Stimulated activated CD4-positive, alpha-beta T cell treated with anti-CD3 and anti-CD28 coated beads, TNF-alpha, amount 100 ng/mL, for 24 hours (primary cell): ENCODE measurements around the gene ZSWIM9.
A peak's percentile ranks its signal among the peaks of the same experiment; 100 is the strongest.
"Not testable (repeated sequence)": the region's sequence is repeated elsewhere in the genome, so short reads cannot be mapped to it uniquely, and the experiment has no call there.

Experiments
- DNase-seq, 3 experiments: peaks; one replicate each; pipeline ENCODE4 v3.0.0-alpha.2; 2020; ENCODE audit warnings: low read depth in 3 of 3

The ZSWIM9 gene

GRCh38 chr19:48213959-48214358 is 43.5 kb downstream of the ZSWIM9 start:
- DNase-seq, result no peak

- DNase-seq, result no peak
These were observed 46.5 kb downstream of the ZSWIM9 start for GRCh38 chr19:48216933-48217332.

GRCh38 chr19:48218997-48219396 is 48.5 kb downstream of the ZSWIM9 start:
- no peak for DNase-seq

- not testable (repeated sequence) for DNase-seq
These were observed 50.3 kb downstream of the ZSWIM9 start for GRCh38 chr19:48220784-48221183.

GRCh38 chr19:48221628-48222027 is 51.1 kb downstream of the ZSWIM9 start:
- DNase-seq, result no peak

GRCh38 chr19:48230555-48231129 is 60.2 kb downstream of the ZSWIM9 start:
- DNase-seq, result peak in 1 of 3 experiments; percentile 20

- DNase-seq, result no peak
These were observed 66.6 kb downstream of the ZSWIM9 start for GRCh38 chr19:48237057-48237456.

GRCh38 chr19:48239120-48239519 is 68.6 kb downstream of the ZSWIM9 start:
- no peak for DNase-seq

- no peak for DNase-seq
These were observed 69.2 kb downstream of the ZSWIM9 start for GRCh38 chr19:48239582-48240141.

GRCh38 chr19:48241771-48242170 is 71.3 kb downstream of the ZSWIM9 start:
- not testable (repeated sequence) for DNase-seq

GRCh38 chr19:48244281-48244680 is 73.8 kb downstream of the ZSWIM9 start:
- DNase-seq, result peak in 1 of 3 experiments; percentile 21

- no peak for DNase-seq
These were observed 75.6 kb downstream of the ZSWIM9 start for GRCh38 chr19:48246101-48246500.

GRCh38 chr19:48247212-48247611 is 76.7 kb downstream of the ZSWIM9 start:
- no peak for DNase-seq
